ENCODE measurements around the gene RAMP1.

- TF ChIP-seq CTCF (IDR thresholded peaks at IDR 0.05; ENCODE audit: insufficient read depth, low read depth, low read length) (no peak), EZH2 (IDR thresholded peaks at IDR 0.05; ENCODE audit: insufficient read depth, low read length) (no peak)
These were observed 56.2 kb downstream of the RAMP1 start for GRCh38 chr2:237915576-237915975.
